GM12892 (cell line): ENCODE measurements around the gene LACTBL1.
A peak's percentile ranks its signal among the peaks of the same experiment; 100 is the strongest.

Experiments used
- POLR2A ChIP-seq: IDR thresholded peaks from 2 replicates; pipeline ENCODE4 v1.6.1; 2011; ENCODE audit warnings: low read depth, low read length, control low read depth
- POLR2AphosphoS5 ChIP-seq: IDR thresholded peaks from 2 replicates; pipeline ENCODE4 v1.6.1; 2011; ENCODE audit warnings: low read depth, low read length, control low read depth
- TAF1 ChIP-seq: IDR thresholded peaks from 2 replicates; pipeline ENCODE4 v1.6.1; 2011; ENCODE audit warnings: low read depth, mild to moderate bottlenecking, control low read depth, low read length, borderline replicate concordance

DNA sequence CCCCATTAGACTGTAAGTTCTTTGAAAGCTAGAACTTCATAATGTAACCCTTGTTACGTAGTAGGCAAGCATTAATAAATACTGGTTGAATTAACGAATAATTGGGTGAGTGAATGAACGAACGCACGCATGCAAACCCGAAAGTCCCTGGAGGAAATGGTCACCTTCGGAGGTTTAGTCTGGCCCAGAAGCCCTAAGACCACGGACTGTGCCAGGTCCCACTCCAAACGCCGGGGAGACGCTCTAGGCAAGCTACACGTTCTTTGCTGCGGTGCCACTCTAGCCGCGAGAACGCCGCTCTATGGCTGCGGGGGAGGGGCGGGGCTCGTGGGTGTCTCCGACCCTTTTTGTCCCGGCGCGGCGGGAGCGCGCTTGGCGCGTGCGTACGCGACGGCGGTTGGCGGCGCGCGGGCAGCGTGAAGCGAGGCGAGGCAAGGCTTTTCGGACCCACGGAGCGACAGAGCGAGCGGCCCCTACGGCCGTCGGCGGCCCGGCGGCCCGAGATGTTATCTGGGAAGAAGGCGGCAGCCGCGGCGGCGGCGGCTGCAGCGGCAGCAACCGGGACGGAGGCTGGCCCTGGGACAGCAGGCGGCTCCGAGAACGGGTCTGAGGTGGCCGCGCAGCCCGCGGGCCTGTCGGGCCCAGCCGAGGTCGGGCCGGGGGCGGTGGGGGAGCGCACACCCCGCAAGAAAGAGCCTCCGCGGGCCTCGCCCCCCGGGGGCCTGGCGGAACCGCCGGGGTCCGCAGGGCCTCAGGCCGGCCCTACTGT is 46.6 kb upstream of the LACTBL1 start, which contains the start of gene KDM1A:
- TF ChIP-seq POLR2A (peak; percentile 94), TAF1 (peak; percentile 85), POLR2AphosphoS5 (peak; percentile 95)
